Immature natural killer cell (primary cell): Measurements from ENCODE around the gene ACVRL1. TPM values are rescaled to one million over a fixed set of nuclear protein-coding genes. Genes with fewer than 3 reads are reported as not detected.
A peak's percentile ranks its signal among the peaks of the same experiment; 100 is the strongest.

Source experiments
- DNase-seq, 3 donors: peaks; one replicate each; pipeline ENCODE4 v3.0.0; 2022; ENCODE audit warnings: mixed read lengths in 1 of 3
- H3K27ac Mint-ChIP-seq, 6 donors: one replicate each; pipeline ENCODE4 v1.8.0; 2020; ENCODE audit warnings: mixed read lengths in 6 of 6, mild to moderate bottlenecking in 5 of 6, inconsistent platforms in 4 of 6, moderate library complexity in 3 of 6
- H3K27me3 Mint-ChIP-seq, 3 donors: one replicate each; pipeline ENCODE4 v1.8.0; 2020 to 2021; ENCODE audit warnings: low read depth in 3 of 3, mild to moderate bottlenecking in 3 of 3, mixed read lengths in 3 of 3, moderate library complexity in 3 of 3, inconsistent platforms in 1 of 3
- H3K36me3 Mint-ChIP-seq, 3 donors: one replicate each; pipeline ENCODE4 v1.8.0; 2020; ENCODE audit warnings: mixed read lengths in 3 of 3, inconsistent platforms in 2 of 3, mild to moderate bottlenecking in 2 of 3
- H3K4me1 Mint-ChIP-seq, 2 donors: one replicate each; pipeline ENCODE4 v1.8.0; 2020; ENCODE audit warnings: inconsistent platforms in 2 of 2, mild to moderate bottlenecking in 2 of 2, mixed read lengths in 2 of 2, moderate library complexity in 1 of 2
- H3K4me3 Mint-ChIP-seq, 5 donors: one replicate each; pipeline ENCODE4 v1.8.0; 2020; ENCODE audit warnings: mild to moderate bottlenecking in 5 of 5, mixed read lengths in 5 of 5, inconsistent platforms in 3 of 5, moderate library complexity in 3 of 5
- H3K9me3 Mint-ChIP-seq, 6 donors: one replicate each; pipeline ENCODE4 v1.8.0; 2020; ENCODE audit warnings: mild to moderate bottlenecking in 6 of 6, mixed read lengths in 6 of 6, inconsistent platforms in 4 of 6, moderate library complexity in 3 of 6
- polyA plus RNA-seq, 3 donors: library from polyadenylated mRNA; unstranded; fragments of 300-500 nt; fragmentation: Illumina TruSeq; gene quantifications; one replicate each; pipeline ENCODE4 v1.2.3, GENCODE V29; 2021

ACVRL1 gene
- polyA plus RNA-seq, 3 donors from 2014 or later, result 0.14 TPM; not detected in 2

DNA sequence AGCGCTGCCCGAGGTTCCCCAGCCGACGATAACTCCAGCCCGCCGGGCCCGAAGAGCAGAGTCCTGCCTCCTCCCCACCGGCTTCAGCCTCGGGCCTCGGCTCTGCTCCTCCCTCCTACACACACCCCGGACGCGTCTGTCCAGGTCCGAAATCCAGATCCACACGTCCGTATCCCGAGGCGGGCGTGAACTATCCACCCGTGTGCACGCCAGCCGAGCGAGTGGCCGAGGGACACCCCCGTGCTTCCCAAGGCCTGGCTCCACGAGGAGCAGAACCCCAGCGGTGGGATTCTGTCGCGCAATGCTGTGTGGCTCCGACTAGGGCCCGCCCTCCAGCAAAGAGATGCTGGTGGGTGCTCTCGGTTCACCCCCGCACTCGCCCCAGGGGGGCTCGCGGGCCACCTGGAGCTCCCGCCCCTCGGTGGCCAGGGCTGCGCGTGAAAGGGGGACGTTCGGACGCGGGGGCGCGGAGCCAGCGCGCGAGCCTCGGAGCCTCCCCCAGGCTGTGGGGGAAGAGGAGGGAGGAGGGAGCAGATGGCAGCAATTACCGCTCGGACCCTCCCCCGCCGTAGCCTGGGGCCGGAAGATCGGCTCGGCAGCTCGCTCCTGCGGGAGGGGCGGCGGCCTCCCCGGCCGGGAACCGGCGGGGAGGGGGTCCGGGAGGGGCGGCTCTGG lies 38.3 kb upstream of the ACVRL1 start:
- Mint-ChIP-seq H3K27me3 (peaks cover 5 to 29% (median 15%) of the 10 kb centered on the region in 3 donors), H3K27ac (no peak overlapping the region), H3K36me3 (no peaks in the 10 kb centered on the region), H3K9me3 (peaks cover 0 to 4% (median 0%) of the 10 kb centered on the region in 6 donors), H3K4me3 (peak overlapping the region in 2 of 5 donors; percentile 25 to 29), H3K4me1 (peaks cover 0 to 11% of the 10 kb centered on the region in 2 donors)
- no peak for DNase-seq

DNA sequence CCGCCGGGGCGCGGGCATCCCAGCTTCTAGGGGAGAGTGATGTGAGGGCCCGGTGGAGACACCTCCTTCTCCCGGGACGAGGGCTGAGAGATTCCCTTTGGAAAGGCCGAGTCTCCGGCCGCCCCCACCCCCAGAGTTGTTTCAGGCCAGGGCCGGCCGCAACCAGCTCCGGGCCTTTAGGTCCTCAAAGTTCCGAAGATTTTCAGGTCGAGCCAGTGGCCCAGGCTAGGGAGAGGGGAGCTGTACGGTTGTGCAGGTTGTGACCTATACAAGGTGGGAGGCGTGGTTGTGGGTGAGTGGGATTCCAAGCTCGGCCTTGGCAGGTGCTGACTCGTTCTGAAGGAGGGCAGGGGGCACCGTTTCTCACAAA lies 37.8 kb upstream of the ACVRL1 start:
- no peak for DNase-seq
- H3K36me3 Mint-ChIP-seq, result no peaks in the 10 kb centered on the region
- no peak overlapping the region for H3K4me3 Mint-ChIP-seq
- H3K9me3 Mint-ChIP-seq, result peaks cover 0 to 4% (median 0%) of the 10 kb centered on the region in 6 donors
- peaks cover 0 to 9% of the 10 kb centered on the region in 2 donors for H3K4me1 Mint-ChIP-seq
- H3K27ac Mint-ChIP-seq, result no peak overlapping the region
- H3K27me3 Mint-ChIP-seq, result peaks cover 5 to 29% (median 15%) of the 10 kb centered on the region in 3 donors

- Mint-ChIP-seq H3K36me3 (no peaks in the 10 kb centered on the region), H3K4me3 (peak overlapping the region in 1 of 5 donors; percentile 24), H3K4me1 (peaks cover 0 to 6% of the 10 kb centered on the region in 2 donors), H3K9me3 (peaks cover 0 to 4% (median 0%) of the 10 kb centered on the region in 6 donors), H3K27ac (no peak overlapping the region), H3K27me3 (peaks cover 4 to 27% (median 13%) of the 10 kb centered on the region in 3 donors)
- no peak for DNase-seq
Observed at GRCh38 chr12:51869931-51870330, 37.4 kb upstream of the ACVRL1 start.

- H3K27me3 Mint-ChIP-seq, result peaks cover 4 to 21% (median 13%) of the 10 kb centered on the region in 3 donors
Observed at GRCh38 chr12:51870504-51870903, 36.8 kb upstream of the ACVRL1 start.

GRCh38 chr12:51871126-51871525 lies 36.2 kb upstream of the ACVRL1 start:
- peaks cover 4 to 23% (median 11%) of the 10 kb centered on the region in 3 donors for H3K27me3 Mint-ChIP-seq
- H3K4me1 Mint-ChIP-seq, result peaks cover 0 to 6% of the 10 kb centered on the region in 2 donors
- H3K27ac Mint-ChIP-seq, result no peak overlapping the region
- no peaks in the 10 kb centered on the region for H3K36me3 Mint-ChIP-seq
- DNase-seq, result no peak
- peaks cover 0 to 4% (median 0%) of the 10 kb centered on the region in 6 donors for H3K9me3 Mint-ChIP-seq
- no peak overlapping the region for H3K4me3 Mint-ChIP-seq

More at GRCh38 chr12:51870504-51870903, 36.8 kb upstream of the ACVRL1 start:
- no peaks in the 10 kb centered on the region for H3K36me3 Mint-ChIP-seq
- peak overlapping the region in 2 of 5 donors; percentile 3 to 24 for H3K4me3 Mint-ChIP-seq
- no peak overlapping the region for H3K27ac Mint-ChIP-seq
- peaks cover 0 to 6% of the 10 kb centered on the region in 2 donors for H3K4me1 Mint-ChIP-seq
- DNase-seq, result no peak
- H3K9me3 Mint-ChIP-seq, result peaks cover 0 to 4% (median 0%) of the 10 kb centered on the region in 6 donors

- H3K36me3 Mint-ChIP-seq, result no peaks in the 10 kb centered on the region
- no peak for DNase-seq
- H3K27me3 Mint-ChIP-seq, result peaks cover 4 to 23% (median 9%) of the 10 kb centered on the region in 3 donors
- no peak overlapping the region for H3K27ac Mint-ChIP-seq
- H3K4me1 Mint-ChIP-seq, result peaks cover 0 to 6% of the 10 kb centered on the region in 2 donors
- peaks cover 0 to 4% (median 0%) of the 10 kb centered on the region in 6 donors for H3K9me3 Mint-ChIP-seq
- no peak overlapping the region for H3K4me3 Mint-ChIP-seq
Observed at GRCh38 chr12:51871918-51872688, 35.2 kb upstream of the ACVRL1 start.

GRCh38 chr12:51872689-51872981 lies 34.7 kb upstream of the ACVRL1 start:
- Mint-ChIP-seq H3K27me3 (peaks cover 4 to 23% (median 6%) of the 10 kb centered on the region in 3 donors), H3K9me3 (peaks cover 0 to 4% (median 0%) of the 10 kb centered on the region in 6 donors), H3K36me3 (no peaks in the 10 kb centered on the region), H3K27ac (no peak overlapping the region), H3K4me1 (peaks cover 0 to 6% of the 10 kb centered on the region in 2 donors), H3K4me3 (no peak overlapping the region)
- no peak for DNase-seq

GRCh38 chr12:51873251-51873994 lies 33.9 kb upstream of the ACVRL1 start:
- no peak for DNase-seq
- Mint-ChIP-seq H3K9me3 (no peaks in the 10 kb centered on the region), H3K36me3 (no peaks in the 10 kb centered on the region), H3K27ac (no peak overlapping the region), H3K27me3 (peaks cover 4 to 18% (median 6%) of the 10 kb centered on the region in 3 donors), H3K4me1 (peaks cover 0 to 3% of the 10 kb centered on the region in 2 donors), H3K4me3 (no peak overlapping the region)

- Mint-ChIP-seq H3K4me3 (no peak overlapping the region), H3K4me1 (peaks cover 0 to 2% of the 10 kb centered on the region in 2 donors), H3K27me3 (peaks cover 3 to 14% (median 4%) of the 10 kb centered on the region in 3 donors), H3K27ac (no peak overlapping the region), H3K9me3 (no peaks in the 10 kb centered on the region), H3K36me3 (no peaks in the 10 kb centered on the region)
- DNase-seq, result no peak
Observed at GRCh38 chr12:51874000-51874399, 33.3 kb upstream of the ACVRL1 start.

GRCh38 chr12:51874486-51874885 lies 32.8 kb upstream of the ACVRL1 start:
- Mint-ChIP-seq H3K9me3 (no peaks in the 10 kb centered on the region), H3K27me3 (peaks cover 3 to 14% (median 5%) of the 10 kb centered on the region in 3 donors), H3K36me3 (no peaks in the 10 kb centered on the region), H3K4me1 (peaks cover 0 to 2% of the 10 kb centered on the region in 2 donors), H3K27ac (no peak overlapping the region), H3K4me3 (no peak overlapping the region)
- no peak for DNase-seq

- peak overlapping the region in 1 of 6 donors; percentile 0 for H3K27ac Mint-ChIP-seq
- no peaks in the 10 kb centered on the region for H3K9me3 Mint-ChIP-seq
- no peaks in the 10 kb centered on the region for H3K36me3 Mint-ChIP-seq
- H3K27me3 Mint-ChIP-seq, result peaks cover 1 to 2% (median 2%) of the 10 kb centered on the region in 3 donors
- DNase-seq, result no peak
- no peaks in the 10 kb centered on the region for H3K4me1 Mint-ChIP-seq
- H3K4me3 Mint-ChIP-seq, result no peak overlapping the region
Observed at GRCh38 chr12:51879102-51879501, 28.2 kb upstream of the ACVRL1 start.

DNA sequence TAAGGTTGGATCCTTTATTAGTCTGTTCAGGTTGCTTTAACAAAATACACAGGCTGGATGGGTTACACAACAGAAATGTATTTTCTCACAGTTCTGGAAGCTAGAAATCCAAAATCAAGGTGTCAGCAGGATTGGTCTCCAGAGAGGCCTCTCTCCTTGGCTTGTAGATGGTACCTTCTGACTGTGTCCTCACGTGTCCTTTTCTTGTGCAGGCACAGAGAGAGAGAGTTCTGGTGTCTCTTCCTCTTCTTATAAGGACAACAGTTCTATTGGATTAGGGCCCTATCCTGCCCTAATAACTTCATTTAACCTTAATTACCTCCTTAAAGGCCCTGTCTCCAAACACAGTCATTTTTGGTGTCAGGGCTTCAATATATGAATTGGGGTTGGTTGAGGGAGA lies 24.0 kb upstream of the ACVRL1 start:
- Mint-ChIP-seq H3K9me3 (no peaks in the 10 kb centered on the region), H3K36me3 (no peaks in the 10 kb centered on the region), H3K4me1 (peaks cover 7 to 13% of the 10 kb centered on the region in 2 donors), H3K27me3 (peaks cover 0 to 8% (median 1%) of the 10 kb centered on the region in 3 donors), H3K27ac (no peak overlapping the region), H3K4me3 (no peak overlapping the region)
- no peak for DNase-seq

- Mint-ChIP-seq H3K9me3 (no peaks in the 10 kb centered on the region), H3K4me3 (no peak overlapping the region), H3K27ac (no peak overlapping the region), H3K36me3 (no peaks in the 10 kb centered on the region), H3K4me1 (peaks cover 7 to 14% of the 10 kb centered on the region in 2 donors), H3K27me3 (peaks cover 0 to 8% (median 1%) of the 10 kb centered on the region in 3 donors)
- no peak for DNase-seq
Observed at GRCh38 chr12:51883998-51884675, 23.2 kb upstream of the ACVRL1 start.
